Measurements from ENCODE around the gene WHRN.

- TF ChIP-seq CTCF (IDR thresholded peaks at IDR 0.05) (no peak), POLR2A (IDR thresholded peaks at IDR 0.05) (no peak)
Measured at GRCh38 chr9:114507726-114508125, 2.5 kb upstream of the WHRN start.
